ENCODE measurements around the gene MTUS2.
"Not testable (repeated sequence)": the region's sequence is repeated elsewhere in the genome, so short reads cannot be mapped to it uniquely, and the experiment has no call there.

Gene MTUS2

DNA sequence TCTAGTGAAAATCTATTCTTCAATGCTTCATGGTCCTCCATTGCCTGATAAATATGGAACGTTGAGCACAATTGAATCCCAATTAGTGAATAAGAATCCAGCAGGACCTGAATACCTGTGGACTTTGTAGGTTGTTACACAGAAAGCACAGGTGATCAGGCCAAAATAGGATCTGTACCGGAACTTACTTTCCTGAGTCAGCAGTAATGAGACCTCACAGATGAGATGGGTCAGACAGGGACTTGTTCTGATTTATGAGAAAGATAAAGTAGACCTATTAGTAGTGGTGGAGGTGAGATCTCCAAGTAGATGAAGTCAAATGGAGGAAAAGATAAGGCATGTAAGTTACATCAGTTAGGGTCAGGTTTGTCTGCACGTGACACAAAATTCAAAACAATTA lies 351.1 kb downstream of the MTUS2 start:
- no peak for DNase-seq

GRCh38 chr13:29174093-29174492 lies 354.0 kb downstream of the MTUS2 start:
- DNase-seq: no peak

DNA sequence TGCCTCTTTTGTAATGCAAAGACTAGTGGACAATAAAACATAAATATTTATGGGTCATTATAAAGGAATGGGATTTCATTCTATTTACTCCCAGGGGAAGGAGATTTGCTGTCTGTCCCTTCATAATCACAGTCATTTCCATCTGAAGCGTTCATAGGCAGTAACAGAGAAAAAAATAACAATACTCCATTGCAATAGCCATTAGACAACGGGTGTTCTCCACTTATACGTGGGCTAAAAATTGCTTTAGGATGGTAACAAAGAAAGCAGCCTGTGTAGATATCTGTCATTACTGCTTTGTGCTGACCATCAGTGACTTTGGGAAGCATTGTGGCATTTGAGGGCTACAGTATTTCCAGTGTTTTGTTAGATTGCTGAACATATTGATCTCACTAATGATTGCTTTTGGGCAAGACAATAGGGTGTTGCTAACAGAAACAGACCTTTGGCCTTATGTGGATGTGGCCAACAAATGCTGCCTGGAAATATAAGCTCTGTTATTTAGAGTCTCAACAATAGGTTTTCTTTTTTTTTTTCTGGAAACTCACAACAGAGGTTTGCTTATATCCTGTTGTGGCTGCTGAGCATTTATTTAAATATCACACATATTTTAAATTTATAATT lies 355.2 kb downstream of the MTUS2 start:
- no peak for DNase-seq

- DNase-seq: no peak
Observed at GRCh38 chr13:29180055-29180454, 359.9 kb downstream of the MTUS2 start.

DNA sequence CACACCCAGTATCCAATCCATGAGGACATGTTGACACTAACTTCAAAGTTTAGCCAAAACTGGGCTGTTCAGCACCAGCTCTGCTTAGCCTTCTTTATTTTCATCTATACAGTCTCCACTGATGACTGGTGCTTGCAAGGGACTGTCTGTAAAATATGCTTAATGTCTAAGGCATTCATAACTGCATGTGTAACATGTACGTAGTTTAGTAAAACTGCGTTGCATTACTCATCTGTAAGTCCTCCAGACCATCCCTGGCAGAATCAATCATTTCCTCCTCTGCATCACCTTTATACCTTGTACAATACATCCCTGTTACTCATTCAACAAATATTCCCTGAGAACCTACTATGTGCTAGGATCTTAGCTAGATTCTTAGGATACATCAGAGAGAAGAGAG lies 362.1 kb downstream of the MTUS2 start:
- no peak for DNase-seq

- DNase-seq: no peak
Observed at GRCh38 chr13:29185926-29186325, 365.8 kb downstream of the MTUS2 start.

- no peak for DNase-seq
Observed at GRCh38 chr13:29187584-29187983, 367.4 kb downstream of the MTUS2 start.

GRCh38 chr13:29190298-29190697 lies 370.2 kb downstream of the MTUS2 start:
- DNase-seq: no peak

DNA sequence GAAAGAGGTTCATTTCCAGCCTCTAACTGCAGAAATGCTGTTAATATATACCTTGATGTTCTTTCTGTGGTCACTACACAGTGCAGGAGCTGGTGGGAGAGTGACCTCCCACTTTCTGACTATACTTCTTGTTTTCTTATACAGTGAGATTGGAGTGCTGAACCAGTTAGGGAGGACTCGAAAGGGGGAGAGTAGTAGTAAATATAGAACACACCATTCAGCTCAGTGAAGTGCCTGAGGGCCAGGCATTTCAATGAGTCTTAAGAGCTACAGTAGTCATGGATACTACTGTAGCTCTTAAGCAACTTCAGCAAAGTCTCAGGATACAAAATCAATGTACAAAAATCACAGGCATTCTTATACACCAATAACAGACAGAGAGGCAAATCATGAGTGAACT lies 372.9 kb downstream of the MTUS2 start:
- DNase-seq: no peak

DNA sequence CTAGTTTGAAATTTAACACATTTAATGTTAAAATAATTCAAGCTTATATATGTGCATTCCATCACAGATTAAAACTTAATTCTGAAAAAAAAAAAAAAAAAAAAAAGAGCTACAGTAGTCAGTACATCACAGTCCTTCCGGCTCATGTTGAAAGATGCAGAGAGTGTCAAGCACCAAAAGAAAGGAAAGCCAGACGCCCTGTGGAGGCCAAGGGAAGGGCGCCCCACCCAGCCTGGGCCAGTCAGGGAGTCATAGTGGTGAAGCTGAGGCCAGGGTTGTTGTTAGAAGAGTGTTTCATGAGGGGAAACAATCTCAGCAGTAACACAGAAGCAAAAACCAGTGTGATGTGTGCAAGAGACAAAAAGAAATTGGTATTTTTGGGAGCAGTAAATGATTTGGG lies 375.3 kb downstream of the MTUS2 start:
- DNase-seq: no peak

DNA sequence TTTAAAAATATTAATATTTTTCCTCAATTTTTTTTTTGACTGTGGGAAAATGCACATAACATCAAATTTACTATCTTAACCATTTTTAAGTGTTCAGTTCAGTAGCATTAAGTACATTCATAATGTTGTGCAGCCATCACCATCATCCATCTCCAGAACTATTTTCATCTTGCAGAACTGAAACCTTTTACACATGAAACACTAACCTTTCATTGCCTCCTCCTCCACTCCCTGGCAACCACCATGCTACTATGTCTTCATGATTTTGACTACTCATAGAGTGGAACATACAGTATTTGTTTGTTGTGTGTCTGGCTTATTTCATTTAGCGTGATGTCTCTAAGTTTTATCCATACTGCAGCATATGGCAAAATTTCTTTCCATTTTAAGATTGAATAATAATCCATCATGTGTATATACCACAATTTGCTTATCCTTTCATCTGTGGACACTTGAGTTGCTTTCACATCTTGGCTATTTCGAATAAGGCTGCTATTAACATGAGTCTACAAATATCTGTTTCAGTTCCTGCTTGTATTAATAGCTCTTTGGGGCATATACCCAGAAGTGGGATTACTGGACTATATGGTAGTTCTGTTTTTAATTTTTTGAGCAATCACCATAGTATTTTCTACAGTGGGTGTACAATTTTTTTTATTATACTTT lies 376.4 kb downstream of the MTUS2 start:
- DNase-seq: no peak

- not testable (repeated sequence) for DNase-seq
Observed at GRCh38 chr13:29202753-29203152, 382.6 kb downstream of the MTUS2 start.

- no peak for DNase-seq
Observed at GRCh38 chr13:29204651-29205050, 384.5 kb downstream of the MTUS2 start.

DNA sequence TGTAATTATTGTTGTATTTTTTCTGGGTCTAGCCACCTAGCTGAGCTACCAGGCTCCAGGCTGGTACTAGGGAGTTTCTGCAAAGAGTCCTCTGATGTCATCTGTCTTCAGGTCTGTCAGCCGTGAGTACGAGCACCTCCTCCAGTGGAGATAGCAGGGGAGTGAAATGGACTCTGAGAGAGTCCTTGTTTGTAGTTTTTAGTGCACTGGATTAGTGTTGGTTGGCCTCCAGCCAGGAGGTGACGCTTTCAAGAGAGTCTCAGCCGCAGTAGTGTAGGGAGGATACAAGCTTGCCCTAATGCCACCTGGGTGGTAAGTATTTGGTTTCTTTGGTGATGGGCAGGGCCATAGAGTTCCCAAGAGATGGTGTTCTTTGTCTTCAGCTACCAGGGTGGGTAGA lies 390.5 kb downstream of the MTUS2 start:
- no peak for DNase-seq

- DNase-seq: not testable (repeated sequence)
Observed at GRCh38 chr13:29211162-29211561, 391.0 kb downstream of the MTUS2 start.

GRCh38 chr13:29222458-29222857 lies 402.3 kb downstream of the MTUS2 start:
- DNase-seq: no peak

GRCh38 chr13:29224206-29224605 lies 404.1 kb downstream of the MTUS2 start:
- no peak for DNase-seq

DNA sequence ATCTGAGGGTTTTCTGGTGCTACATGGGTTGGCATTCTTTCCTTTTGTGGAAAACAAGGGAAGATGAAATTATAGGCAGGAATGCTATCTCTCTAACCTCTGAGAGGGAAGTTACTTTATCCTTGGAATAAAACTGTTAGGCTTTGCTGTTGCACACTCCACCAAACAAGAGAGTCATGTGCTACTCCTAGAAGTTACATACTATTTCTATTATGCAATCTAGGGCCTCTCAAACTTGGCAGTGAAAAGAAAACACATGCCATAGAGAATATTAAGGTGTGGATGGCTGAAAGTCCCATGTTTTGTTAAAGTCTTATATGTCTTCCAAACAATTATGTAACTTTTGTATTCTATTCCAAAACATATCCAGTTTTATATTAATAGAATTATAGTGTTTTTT lies 407.4 kb downstream of the MTUS2 start:
- no peak for DNase-seq

- no peak for DNase-seq
Observed at GRCh38 chr13:29230299-29230845, 410.2 kb downstream of the MTUS2 start.

GRCh38 chr13:29239653-29240525 lies 419.8 kb downstream of the MTUS2 start:
- DNase-seq: no peak

GRCh38 chr13:29254626-29255370 lies 434.7 kb downstream of the MTUS2 start:
- no peak for DNase-seq

DNA sequence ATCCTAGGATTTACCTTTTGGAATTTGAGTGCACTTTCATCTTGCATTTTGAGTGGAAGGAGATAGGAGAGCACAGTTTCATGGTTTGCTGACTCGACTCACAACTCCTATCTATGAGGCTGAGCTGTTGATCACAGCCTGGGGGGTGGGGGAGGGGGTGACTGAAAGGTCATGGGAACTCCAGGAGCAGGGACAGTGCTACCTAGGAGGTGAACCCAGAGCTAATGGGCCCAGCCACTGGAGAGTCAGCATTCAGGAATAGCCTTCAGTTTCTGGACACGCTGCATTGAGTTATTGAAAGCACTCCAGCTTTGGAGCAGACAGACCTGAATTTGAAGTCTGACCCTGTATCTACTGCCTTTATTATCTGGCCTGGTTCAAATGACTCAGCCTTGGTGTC lies 435.4 kb downstream of the MTUS2 start:
- no peak for DNase-seq

DNA sequence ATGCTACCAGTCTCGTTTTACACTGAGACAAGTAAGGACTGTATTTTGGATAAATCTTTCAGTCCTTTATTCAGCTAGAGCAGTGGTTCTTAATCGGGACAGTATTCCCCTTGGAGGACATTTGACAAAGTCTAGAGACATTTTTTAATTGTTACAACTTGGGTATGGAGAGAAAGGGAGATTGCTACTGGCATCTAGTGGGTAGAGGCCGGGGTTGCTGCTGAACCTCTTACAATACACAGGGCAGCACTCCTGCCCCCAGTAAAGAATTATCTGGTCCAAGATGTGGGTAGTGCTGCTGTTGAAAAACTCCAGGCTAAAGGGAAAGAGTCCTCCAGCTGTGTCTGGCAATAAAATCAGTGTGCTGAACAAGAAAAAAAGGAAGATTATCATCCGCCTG lies 440.5 kb downstream of the MTUS2 start:
- no peak for DNase-seq

Measured in inflammatory macrophage treated with lipopolysaccharide for 4 hours (primary cell).